K562 (cell line): ENCODE data around the gene CYBRD1. TPM values are rescaled to one million over a fixed set of nuclear protein-coding genes. Genes with fewer than 3 reads are reported as not detected.

Experiments used
- CAMTA2 ChIP-seq: fragments of 250-450 bp; sonication (Bioruptor Pico); conservative IDR thresholded peaks from 2 replicates; pipeline ENCODE4 v1.5.1; 2022
- DMBX1 ChIP-seq: fragments of 250-450 bp; sonication (Bioruptor Pico); IDR thresholded peaks from 2 replicates; pipeline ENCODE4 v1.8.0; 2022; ENCODE audit warnings: inconsistent platforms, mild to moderate bottlenecking, moderate library complexity, borderline replicate concordance
- ETV5 ChIP-seq: sonication (generic); formaldehyde crosslinking; IDR thresholded peaks from 2 replicates; pipeline ENCODE4 v1.4.0; 2020; ENCODE audit warnings: low read depth, mild to moderate bottlenecking, missing genetic modification reagents
- NFE2L1 ChIP-seq: fragments of 450-650 bp; IDR thresholded peaks from 2 replicates; pipeline ENCODE4 v1.6.1; 2016; ENCODE audit warnings: missing genetic modification characterization, low read depth, mild to moderate bottlenecking, missing compliant biosample characterization, moderate library complexity, borderline replicate concordance
- NR2C2 ChIP-seq, 2 experiments: fragments of 200-800 bp in 1 of 2; sonication (Bioruptor generic) in 1 of 2; sonication (generic) in 1 of 2; formaldehyde crosslinking in 1 of 2; IDR thresholded peaks; 2 replicates each; pipeline versions ENCODE4 v1.6.1 to v1.8.0; 2016 to 2022; ENCODE audit warnings: mild to moderate bottlenecking in 1 of 2, missing compliant biosample characterization in 1 of 2, missing genetic modification characterization in 1 of 2, missing genetic modification reagents in 1 of 2
- PBX2 ChIP-seq, 2 experiments: IDR thresholded peaks in 1 of 2; conservative IDR thresholded peaks in 1 of 2; 2 replicates each; pipeline ENCODE4 v1.6.1; 2016; ENCODE audit warnings: low read depth in 2 of 2, mild to moderate bottlenecking in 1 of 2, missing compliant biosample characterization in 1 of 2, missing genetic modification characterization in 1 of 2, moderate library complexity in 1 of 2
- POLR2H ChIP-seq: IDR thresholded peaks from 2 replicates; pipeline ENCODE4 v1.6.1; 2016; ENCODE audit warnings: missing genetic modification characterization, low read depth, mild to moderate bottlenecking, control low read depth, missing compliant biosample characterization, moderate library complexity
- PPARD ChIP-seq: fragments of 250-450 bp; sonication (Bioruptor Pico); IDR thresholded peaks from 2 replicates; pipeline ENCODE4 v1.8.0; 2022; ENCODE audit warnings: inconsistent platforms, mild to moderate bottlenecking, moderate library complexity
- SMARCE1 ChIP-seq: fragments of 450-650 bp; IDR thresholded peaks from 2 replicates; pipeline ENCODE4 v1.7.1; 2016; ENCODE audit warnings: mild to moderate bottlenecking
- SPI1 ChIP-seq: IDR thresholded peaks from 2 replicates; pipeline ENCODE4 v1.6.1; 2011; ENCODE audit warnings: low read depth, low read length, control low read depth, borderline replicate concordance
- SREBF1 ChIP-seq: fragments of 150-350 bp; IDR thresholded peaks from 2 replicates; pipeline ENCODE4 v1.6.1; 2014; ENCODE audit warnings: antibody characterized with exemption, low read depth, low read length, borderline replicate concordance
- SREBF2 ChIP-seq: sonication (generic); formaldehyde crosslinking; IDR thresholded peaks from 2 replicates; pipeline ENCODE4 v1.4.0; 2020; ENCODE audit warnings: mild to moderate bottlenecking, missing genetic modification reagents
- TGIF2 ChIP-seq: sonication (generic); formaldehyde crosslinking; IDR thresholded peaks from 2 replicates; pipeline ENCODE4 v1.8.1; 2022; ENCODE audit warnings: mild to moderate bottlenecking, missing genetic modification reagents, moderate library complexity
- ZKSCAN3 ChIP-seq: fragments of 250-450 bp; sonication (Bioruptor Pico); IDR thresholded peaks from 2 replicates; pipeline ENCODE4 v1.4.0; 2020
- ZNF609 ChIP-seq: sonication (generic); formaldehyde crosslinking; IDR thresholded peaks from 2 replicates; pipeline ENCODE4 v1.8.1; 2023; ENCODE audit warnings: missing genetic modification reagents, mild to moderate bottlenecking, borderline replicate concordance
- ZSCAN32 ChIP-seq: fragments of 450-650 bp; formaldehyde crosslinking; IDR thresholded peaks from 2 replicates; pipeline ENCODE4 v1.4.0; 2020; ENCODE audit warnings: mild to moderate bottlenecking, moderate library complexity
- polyA plus RNA-seq, 8 experiments: library from polyadenylated mRNA; depleted of rRNA in 4 of 8; stranded (reverse) in 5 of 8; unstranded in 3 of 8; fragments of >200 nt; fragmentation: Nextera tagmentation in 2 of 8; fragmentation: Illumina TruSeq in 1 of 8; extraction: Ambion mirVana in 2 of 8; extraction: Trizol in 1 of 8; gene quantifications; 2 replicates each; pipeline versions ENCODE4 v1.2.1 to v1.2.3, GENCODE V29; 2011 to 2014; ENCODE audit warnings: inconsistent platforms in 1 of 8, missing spikeins in 1 of 8
- total RNA-seq, 7 experiments: library from RNA; depleted of rRNA in 6 of 7; stranded (reverse); fragments of >200 nt in 6 of 7; fragmentation: Illumina TruSeq in 2 of 7; extraction: Trizol in 2 of 7; gene quantifications; 2 replicates each; pipeline versions ENCODE4 v1.2.1 to v1.2.3, GENCODE V29; 2011 to 2021; ENCODE audit warnings: low replicate concordance in 1 of 7
- TF ChIP-seq, protein P1 (sequence below): sonication (generic); formaldehyde crosslinking; IDR thresholded peaks from 2 replicates; pipeline ENCODE4 v1.9.0; 2022; ENCODE audit warnings: mild to moderate bottlenecking, missing genetic modification reagents
- TF ChIP-seq, protein P2 (sequence below): fragments of 250-450 bp; sonication (Bioruptor Pico); IDR thresholded peaks from 2 replicates; pipeline ENCODE4 v1.5.0; 2021

Gene CYBRD1
- total and polyA plus RNA-seq, 9 of the 15 experiments (the other 6 are each of a cell fraction or from before 2014, with no cell fraction given): 9.6 to 22.4 (median 15.6) TPM

DNA sequence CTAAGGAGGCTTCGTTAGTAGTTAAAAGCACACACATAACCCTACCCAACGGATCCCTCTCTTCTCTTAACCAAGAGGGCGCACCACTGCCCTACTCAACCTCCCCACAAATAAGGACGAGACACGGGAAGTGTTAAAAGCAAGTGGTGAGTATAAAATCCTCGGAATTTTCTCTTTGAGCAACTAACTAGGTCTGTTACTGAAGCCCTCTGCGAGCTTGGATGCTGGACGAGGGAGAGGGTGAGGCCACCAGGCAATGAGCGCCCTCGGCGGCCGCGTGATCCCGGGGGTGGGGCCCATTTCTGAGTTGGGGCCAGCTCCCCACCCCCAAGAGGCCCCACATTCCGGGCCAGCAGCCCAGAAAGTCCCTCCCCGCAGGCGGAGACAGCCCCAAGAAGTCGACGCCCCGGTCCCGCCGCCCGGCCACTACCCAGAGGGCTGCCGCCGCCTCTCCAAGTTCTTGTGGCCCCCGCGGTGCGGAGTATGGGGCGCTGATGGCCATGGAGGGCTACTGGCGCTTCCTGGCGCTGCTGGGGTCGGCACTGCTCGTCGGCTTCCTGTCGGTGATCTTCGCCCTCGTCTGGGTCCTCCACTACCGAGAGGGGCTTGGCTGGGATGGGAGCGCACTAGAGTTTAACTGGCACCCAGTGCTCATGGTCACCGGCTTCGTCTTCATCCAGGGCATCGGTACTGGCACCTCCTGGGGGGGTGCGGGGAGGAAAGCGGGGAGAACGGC is at the start of gene CYBRD1 (continued):
- TF ChIP-seq, protein P1, sequence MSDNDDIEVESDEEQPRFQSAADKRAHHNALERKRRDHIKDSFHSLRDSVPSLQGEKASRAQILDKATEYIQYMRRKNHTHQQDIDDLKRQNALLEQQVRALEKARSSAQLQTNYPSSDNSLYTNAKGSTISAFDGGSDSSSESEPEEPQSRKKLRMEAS: peak; percentile 97
- no peak for TF ChIP-seq ZSCAN32 (CRISPR knock-in tag)
- no peak for TF ChIP-seq ZKSCAN3 (CRISPR knock-in tag)
- no peak for TF ChIP-seq CAMTA2 (CRISPR knock-in tag)
- no peak for TF ChIP-seq NR2C2 (CRISPR knock-in tag; IDR thresholded peaks at IDR 0.05)
- no peak for TF ChIP-seq NR2C2 (tag; IDR thresholded peaks at IDR 0.05)
- no peak for TF ChIP-seq SREBF2 (CRISPR knock-in tag)
- no peak for TF ChIP-seq SREBF1
- TF ChIP-seq TGIF2: no peak; the same call in 1 of the 2 replicates
- no peak for TF ChIP-seq PPARD (CRISPR knock-in tag)
- peak; percentile 62 for TF ChIP-seq DMBX1 (CRISPR knock-in tag)
- TF ChIP-seq ETV5 (CRISPR knock-in tag): no peak
- TF ChIP-seq SPI1: no peak
- no peak for TF ChIP-seq ZNF609
- no peak for TF ChIP-seq SMARCE1
- no peak for TF ChIP-seq PBX2 (CRISPR knock-in tag; IDR thresholded peaks at IDR 0.05; ENCODE audit: low read depth)
- peak; percentile 28; the same call in 1 of the 2 replicates for TF ChIP-seq PBX2 (tag; conservative IDR thresholded peaks at IDR 0.05; ENCODE audit: low read depth)
- TF ChIP-seq POLR2H (tag): peak; percentile 91
- TF ChIP-seq NFE2L1 (tag): no peak
- TF ChIP-seq, protein P2, sequence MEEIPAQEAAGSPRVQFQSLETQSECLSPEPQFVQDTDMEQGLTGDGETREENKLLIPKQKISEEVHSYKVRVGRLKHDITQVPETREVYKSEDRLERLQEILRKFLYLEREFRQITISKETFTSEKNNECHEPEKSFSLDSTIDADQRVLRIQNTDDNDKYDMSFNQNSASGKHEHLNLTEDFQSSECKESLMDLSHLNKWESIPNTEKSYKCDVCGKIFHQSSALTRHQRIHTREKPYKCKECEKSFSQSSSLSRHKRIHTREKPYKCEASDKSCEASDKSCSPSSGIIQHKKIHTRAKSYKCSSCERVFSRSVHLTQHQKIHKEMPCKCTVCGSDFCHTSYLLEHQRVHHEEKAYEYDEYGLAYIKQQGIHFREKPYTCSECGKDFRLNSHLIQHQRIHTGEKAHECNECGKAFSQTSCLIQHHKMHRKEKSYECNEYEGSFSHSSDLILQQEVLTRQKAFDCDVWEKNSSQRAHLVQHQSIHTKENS (CRISPR knock-in tag): no peak
